ENCODE measurements around the gene PGAP3.

Gene PGAP3

DNA sequence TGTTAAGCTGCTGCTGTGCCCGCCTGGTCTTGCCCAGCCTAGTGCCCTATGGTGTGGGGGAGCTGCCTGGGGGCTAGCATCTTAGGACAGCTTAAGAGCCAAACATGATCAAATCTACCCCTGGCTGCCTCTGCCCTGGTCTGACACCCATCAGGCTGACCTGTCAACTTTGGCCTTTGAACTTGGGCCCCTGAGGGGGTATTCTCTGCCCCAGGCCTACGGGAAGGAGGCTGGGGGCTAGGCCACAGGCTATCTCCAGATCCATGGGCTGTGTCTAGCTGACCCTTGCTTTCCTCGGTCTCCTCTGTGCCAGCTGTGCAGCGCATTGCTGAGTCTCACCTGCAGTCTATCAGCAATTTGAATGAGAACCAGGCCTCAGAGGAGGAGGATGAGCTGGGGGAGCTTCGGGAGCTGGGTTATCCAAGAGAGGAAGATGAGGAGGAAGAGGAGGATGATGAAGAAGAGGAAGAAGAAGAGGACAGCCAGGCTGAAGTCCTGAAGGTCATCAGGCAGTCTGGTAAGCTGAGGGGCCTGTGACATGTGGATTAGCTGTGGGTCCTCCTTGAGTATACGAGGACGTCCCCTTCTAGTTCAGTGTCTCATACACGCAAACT is 54.2 kb downstream of the PGAP3 start:
- no peak for DNase-seq

DNA sequence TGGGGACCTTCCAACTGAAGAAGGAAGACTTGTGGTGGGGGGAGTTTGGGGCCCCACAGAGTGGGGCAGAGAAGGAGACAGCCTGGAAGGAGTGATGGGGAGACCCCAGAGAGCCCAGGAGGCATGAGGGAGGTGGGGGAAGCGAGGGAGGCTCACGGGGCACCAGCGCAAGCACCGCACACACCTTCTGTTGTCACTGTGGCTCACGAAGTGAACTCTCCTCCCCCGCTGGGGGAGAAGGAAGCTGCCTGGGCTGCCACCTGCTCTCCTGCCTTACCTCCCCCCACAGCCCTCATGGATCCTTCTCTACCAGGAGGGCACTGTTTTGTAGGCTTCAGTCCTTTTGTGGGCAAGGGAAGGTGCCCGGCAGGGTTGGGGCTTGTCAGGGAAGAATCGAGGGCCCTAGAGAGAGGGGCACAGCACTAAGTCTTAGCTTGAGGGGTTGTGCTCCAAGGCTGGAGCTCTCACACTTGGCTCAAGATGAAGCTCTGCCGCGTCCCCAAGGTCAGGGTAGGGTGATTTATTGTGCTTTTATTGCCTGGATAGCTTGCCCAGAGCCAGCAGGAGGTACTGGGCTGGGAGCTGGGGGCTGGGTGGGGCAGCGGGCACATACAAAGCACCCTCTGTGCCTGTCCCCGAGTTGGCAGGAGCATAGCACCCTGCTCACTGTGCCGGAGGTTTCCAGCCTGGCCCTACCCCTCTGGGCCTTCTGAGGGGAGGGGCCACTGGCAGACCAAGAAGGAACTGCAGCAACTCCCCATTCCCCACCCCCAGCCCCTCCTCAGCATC is 55.5 kb downstream of the PGAP3 start:
- no peak for DNase-seq

DNA sequence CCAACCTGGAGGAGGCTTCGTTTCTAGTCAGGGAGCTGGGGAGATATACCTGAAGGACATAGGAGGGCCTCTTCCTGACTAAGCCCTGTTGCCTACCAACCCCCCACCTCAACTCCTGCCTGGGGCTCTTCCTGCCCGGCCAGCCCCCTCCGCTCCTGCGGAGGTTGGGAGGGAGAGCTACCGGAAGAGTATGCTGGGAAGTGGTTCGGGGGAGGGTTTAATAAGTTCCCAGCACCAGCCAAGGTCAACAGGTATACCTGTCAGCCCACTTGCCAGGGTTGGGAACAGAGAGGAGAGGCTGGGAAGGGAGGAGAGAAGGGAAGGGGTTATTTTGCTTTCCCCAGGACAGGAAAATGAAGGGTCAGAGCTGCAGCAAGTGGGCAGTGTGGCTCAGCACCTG is 56.5 kb downstream of the PGAP3 start:
- DNase-seq = no peak

DNA sequence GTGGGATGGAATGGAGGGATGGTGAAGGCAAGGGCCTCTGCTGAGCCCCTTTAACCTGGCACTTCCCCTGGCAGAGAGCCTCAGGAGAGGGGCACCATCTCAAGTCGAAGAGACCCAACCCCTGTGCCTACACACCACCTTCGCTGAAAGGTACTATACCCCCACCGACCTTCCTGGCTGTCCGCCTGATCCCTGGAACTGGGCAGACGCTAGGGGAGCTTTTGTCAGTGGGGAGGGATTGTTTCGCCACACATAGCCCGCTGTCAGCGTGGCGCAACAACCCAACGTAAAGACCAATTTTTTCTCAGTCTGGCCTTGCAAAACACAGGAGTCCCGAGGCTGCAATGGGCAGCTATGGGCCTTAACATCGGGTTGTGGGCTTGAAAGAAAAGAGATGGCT is 58.0 kb downstream of the PGAP3 start:
- DNase-seq = peak; percentile 9

DNA sequence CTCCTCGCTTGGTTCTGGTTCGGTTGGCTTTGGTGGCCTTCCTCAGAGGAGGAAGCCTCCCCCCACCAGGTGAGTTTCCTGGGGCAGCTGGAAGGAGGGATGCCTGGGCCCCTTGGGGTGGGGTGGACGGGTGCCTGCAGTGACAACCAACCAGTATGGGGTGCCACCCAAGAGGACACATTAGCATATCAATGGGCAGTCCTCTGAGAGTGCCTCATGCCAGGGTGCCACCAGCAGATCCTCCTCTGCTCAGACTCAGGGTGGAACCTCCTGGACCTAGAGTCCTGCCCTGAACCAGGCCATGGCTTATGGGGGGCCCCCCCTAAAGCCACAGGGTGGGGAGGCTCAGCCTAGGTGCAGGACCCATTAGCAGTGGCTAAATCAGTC is 58.4 kb downstream of the PGAP3 start:
- DNase-seq = no peak

DNA sequence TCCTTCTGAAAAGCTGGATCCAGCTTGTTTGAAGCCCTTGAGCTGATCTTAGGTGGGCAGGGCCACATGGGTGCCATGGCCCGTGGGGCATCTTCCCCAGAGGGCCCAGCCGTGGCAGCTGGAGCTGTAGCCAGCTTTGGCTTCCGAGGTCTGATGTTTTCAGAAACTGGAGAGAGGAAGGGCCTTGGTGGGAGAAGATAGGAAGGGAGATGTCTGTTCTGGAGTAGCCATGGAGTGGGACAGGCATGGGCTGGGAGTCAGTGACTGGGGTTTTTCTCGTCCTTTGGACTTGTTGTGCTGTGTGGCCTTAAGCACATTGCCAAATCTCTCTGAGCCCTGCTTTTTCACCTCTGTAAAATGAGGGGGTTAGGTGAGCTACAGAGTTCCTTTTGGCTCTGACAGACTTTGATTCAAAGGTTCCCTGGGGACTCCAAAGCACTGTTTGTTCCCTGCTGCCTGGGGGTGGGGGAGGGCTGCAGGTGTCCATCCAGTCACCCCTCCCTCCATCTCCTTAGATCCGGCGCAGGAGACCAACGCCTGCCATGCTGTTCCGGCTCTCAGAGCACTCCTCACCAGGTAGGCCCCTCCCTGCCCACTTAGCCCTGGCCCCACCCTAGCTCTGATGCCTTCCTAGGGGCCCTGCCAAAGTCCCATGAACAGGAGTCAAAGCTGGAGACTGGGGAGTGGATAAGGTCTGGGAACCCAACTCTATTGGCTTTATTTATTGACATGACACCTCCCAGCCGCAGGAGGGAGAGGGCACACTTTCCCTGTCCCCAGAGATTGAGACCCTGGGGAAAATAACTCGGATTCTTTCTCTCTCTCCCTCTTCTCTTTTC is 59.0 kb downstream of the PGAP3 start:
- DNase-seq = no peak

DNA sequence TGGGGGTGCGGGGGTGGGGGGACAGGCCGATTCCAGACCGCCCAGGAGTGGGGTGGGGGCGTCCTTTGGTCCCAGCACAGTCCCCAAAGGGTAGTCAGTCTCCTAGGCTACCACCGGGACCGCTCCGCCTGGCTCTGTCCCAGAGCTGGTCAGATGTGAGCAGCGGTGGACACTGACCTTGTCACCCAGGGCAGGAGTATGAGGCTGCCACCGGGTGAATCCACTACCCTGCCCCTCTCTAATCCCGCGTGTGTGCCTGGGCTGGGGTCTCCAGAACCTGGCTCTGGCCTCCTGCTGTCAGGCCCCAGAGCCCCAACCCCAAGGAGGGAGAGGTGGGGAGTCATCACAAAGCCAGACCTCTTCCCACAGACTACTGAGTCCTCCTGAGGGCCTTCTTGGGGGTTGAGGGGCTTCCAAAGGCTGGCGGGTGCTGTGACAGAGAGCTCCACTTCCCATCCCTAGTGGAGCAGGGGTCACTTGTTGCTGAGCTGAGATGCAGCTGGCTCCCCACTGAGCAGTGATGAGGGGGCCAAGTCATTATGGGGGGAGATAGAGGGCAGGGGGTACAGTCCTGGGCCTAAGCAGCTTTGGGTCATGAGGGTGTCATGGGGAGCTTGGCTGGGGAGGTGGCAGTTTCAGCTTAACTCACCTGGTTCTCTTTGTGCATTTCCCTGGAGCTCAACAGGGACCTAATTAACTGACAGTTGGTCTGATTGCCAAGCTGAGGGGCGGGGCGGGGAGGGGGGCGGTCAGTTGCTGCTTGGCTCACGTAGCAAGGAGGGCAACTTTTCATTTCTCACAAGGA is 59.9 kb downstream of the PGAP3 start:
- no peak for DNase-seq

DNA sequence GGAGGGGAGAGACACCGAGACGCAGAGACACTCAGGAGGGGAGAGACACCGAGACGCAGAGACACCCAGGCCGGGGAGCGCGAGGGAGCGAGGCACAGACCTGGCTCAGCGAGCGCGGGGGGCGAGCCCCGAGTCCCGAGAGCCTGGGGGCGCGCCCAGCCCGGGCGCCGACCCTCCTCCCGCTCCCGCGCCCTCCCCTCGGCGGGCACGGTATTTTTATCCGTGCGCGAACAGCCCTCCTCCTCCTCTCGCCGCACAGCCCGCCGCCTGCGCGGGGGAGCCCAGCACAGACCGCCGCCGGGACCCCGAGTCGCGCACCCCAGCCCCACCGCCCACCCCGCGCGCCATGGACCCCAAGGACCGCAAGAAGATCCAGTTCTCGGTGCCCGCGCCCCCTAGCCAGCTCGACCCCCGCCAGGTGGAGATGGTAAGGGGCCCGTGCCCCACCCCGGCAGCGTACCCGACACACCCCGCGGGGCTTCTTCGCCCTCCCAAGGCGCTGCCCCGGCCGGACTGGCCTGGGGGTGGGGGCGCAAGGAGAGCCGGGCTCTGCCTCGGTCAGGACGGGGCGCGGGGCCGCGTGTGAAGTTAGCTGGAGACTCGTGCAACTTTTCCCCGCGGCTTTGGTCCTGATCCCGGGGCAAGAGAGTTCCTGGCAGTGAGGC is 60.7 kb downstream of the PGAP3 start:
- no peak for DNase-seq

DNA sequence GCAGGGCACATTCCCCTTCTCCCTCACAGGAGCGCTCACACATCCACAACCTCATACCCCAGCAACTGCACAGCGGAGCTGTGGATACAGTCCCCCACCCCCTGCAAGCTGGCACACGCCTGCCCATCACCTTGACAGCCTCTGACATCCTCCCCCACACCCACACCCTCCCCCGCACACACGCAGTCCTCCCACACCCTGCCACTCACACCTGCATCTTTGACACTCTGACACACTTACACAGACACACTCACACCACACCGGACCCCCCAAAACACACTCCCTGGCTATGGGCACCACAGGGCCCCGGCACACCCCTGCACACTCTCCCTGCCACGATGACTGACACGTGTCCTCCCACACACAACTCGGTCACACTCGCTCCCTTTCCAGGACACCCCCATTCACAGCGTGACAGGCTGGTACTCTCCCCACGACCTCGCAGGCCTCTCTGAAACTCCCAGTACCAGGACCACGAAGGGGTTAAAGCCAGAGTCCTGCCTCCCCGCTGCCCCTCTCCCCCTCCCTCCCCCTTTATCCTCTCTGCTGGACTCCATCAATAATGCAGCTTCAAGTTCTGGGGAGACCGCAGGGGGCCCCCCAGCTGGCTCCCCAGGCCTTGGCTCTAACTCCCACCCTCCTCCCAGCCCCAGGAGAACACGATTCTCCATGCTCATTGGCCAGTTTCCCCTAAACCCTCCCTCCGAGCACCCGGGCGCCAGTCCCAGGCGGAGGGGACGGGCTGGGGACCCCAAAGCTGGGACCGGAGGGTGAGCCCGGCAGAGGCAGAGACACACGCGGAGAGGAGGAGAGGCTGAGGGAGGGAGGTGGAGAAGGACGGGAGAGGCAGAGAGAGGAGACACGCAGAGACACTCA is 61.4 kb downstream of the PGAP3 start, which contains the start of gene PPP1R1B:
TSS of gene PPP1R1B (plus strand) at position 782 of the 876 bp plus-strand sequence. CDS start 441 bp downstream, outside the sequence.
- no peak for DNase-seq

DNA sequence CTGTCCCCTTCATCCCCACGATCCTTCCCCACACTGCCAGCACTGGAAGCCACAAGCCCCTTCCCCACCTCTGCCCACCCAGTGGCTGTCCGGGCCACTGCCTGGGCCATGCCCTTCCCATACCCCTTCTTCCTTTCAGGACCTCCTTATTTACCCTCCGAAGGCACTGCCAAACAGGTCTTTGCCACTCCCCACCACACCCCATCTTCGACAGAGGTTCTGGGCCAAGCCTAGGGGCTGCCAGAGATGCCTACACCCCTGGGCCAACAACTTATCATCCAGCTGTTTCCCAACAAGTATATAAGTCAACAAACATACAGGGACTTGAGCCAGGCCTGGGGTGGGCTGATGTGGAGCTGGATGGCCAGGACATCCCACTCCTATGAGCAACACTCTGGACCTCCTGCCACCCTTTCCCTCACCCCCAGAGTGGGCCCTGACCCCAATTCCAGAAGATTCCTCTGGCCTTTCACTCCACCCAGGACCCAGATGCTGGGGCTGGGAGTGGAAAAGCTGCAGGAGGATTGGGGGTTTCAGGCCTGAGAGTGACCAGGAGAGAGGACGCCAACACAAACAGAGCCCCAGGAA is 62.6 kb downstream of the PGAP3 start:
- DNase-seq = no peak

DNA sequence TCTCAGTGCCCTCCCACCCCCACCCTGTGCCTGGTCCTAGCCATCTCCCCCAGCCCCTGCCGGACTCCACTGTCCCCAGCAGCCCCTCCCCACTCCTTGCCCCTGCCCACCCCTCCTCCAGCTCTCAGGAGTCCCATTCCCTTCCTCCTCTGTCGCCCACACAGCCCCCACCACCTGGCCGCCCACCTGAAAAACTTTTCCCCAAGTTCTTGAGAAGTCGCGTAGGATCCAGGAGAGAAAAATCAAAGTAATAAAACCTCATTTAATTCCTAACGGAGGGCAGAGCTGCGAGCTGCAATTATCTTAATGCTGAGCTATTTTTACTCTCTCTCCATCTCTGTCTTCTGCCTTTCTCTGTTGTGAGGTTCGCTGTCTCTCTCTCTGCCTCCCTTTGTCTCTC is 63.5 kb downstream of the PGAP3 start:
- no peak for DNase-seq

DNA sequence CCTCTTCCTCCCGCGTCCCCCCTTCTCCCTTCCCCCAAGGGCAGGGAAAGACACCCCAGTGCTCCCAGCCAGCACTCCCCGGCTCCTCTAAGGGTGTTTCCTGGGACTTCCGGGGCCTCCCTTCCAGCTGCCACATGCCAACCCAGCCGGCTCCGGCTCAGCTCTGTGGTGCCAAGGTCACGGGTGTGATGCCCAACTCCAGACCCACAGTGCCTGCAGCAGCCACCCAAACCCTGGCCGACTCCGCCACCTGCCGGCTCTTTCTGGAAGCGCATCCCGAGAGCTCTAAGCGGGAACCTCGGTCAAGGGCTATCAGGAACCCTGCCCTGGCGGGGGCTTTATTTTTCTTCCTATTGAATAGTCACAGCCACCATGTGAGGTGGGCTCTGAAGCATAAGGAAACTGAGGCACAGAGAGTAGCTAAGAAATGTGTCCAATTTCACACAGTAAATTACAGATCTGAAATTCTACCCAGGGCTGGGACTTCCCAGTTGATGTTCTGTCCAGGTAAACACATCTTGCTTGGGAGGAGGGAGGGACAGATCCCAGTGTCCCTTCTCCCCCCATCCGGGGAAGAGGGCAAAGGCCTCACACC is 64.4 kb downstream of the PGAP3 start:
- peak; percentile 83 for DNase-seq

DNA sequence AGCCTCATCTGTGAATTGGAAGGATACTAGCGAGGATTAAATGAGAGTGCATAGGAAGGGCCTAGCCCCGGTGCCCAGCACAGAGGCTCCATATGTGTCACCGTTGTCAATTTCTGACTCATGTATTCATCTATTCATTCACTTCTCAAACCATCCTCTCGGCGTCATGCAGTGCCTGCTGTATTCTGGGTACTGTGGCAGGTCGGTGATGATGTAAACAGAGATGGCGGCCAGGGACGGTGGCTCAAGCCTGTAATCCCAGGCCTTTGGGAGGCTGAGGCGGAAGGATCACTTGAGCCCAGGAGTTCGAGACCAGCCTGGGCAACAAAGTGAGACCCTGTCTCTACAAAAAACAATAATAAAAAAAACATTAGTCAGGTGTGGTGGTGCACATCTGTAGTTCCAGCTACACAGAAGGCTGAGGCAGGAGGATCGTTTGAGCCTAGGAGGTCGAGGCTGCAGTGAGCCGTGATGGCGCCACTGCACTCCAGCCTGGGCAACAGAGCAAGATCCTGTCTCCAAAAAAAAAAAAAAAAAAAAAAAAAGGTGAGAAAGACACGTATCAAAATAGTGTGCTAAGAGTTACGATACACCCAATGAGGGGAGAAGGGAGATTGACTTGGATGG is 65.4 kb downstream of the PGAP3 start:
- DNase-seq = no peak

DNA sequence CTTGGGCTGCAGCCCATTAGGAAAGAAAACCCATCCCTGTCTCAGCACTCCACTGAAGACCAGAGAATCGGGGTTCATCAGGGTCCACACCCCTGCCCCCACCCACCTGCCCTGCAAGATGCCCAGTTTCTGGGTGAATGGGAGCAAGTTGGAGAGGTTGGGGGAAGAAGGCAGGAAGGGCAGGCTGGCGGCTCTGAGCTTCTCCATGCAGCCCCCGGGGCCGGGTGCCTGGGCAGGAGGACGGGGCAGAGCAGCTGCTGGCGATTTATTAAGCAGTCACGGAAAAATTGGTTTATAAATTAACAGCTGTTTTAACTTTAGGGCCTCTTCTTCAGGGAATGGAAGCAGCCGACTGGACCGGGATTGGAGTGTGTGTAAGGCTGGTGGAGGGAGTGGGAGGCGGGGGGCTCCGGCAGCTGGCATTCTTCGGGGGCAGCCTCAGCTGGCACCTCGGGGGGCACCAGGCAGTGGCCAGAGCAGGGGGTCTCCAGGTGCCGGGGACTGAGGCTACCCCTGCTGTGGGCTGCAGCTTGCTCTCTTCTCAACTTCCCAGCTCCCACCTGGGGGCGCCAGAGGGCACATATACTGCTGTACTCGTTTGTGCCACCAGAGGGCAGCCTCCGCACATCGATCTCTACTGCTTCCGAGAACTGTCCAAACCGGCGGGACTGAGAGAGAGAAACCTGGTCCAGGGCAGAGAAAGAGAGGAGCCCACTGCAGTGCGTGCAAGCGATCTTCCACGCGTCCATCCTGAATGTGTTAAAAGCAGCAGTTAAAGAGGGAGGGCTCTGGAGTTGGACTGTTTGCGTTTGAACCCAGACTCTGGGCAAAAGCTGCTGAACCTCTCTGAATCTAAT is 66.1 kb downstream of the PGAP3 start:
- peak; percentile 81 for DNase-seq
